Esophagus squamous epithelium (tissue), 5 donors: Measurements from ENCODE around the gene DNAAF3. TPM values are rescaled to one million over a fixed set of nuclear protein-coding genes. Genes with fewer than 3 reads are reported as not detected.

ENCODE experiments used
- DNase-seq: peaks from one replicate; lab custom pipeline; 2025; lab: John Stamatoyannopoulos, UW
- H3K27ac ChIP-seq, 4 donors: fragments of 200-600 bp; sonication (generic); one replicate each; pipeline ENCODE4 v1.5.1; 2016 to 2019; ENCODE audit warnings: mild to moderate bottlenecking in 1 of 4
- H3K27me3 ChIP-seq, 4 donors: fragments of 200-600 bp; sonication (generic); 1 replicate in 3 of 4; 2 replicates in 1 of 4; pipeline versions ENCODE4 v1.5.1 to v1.6.0; 2017 to 2021; ENCODE audit warnings: antibody characterized with exemption in 1 of 4
- H3K36me3 ChIP-seq, 3 donors: fragments of 200-600 bp; sonication (generic); one replicate each; pipeline ENCODE4 v1.5.1; 2016 to 2019
- H3K4me1 ChIP-seq, 3 donors: fragments of 200-600 bp; sonication (generic); one replicate each; pipeline ENCODE4 v1.5.1; 2017 to 2019
- H3K4me3 ChIP-seq, 4 donors: fragments of 200-600 bp; sonication (generic); 1 replicate in 3 of 4; 2 replicates in 1 of 4; pipeline ENCODE4 v1.5.1; 2016 to 2019; ENCODE audit warnings: mild to moderate bottlenecking in 2 of 4, moderate library complexity in 1 of 4
- H3K9me3 ChIP-seq, 3 donors: fragments of 200-600 bp; sonication (generic); one replicate each; pipeline ENCODE4 v1.5.1; 2016 to 2019
- POLR2A ChIP-seq, 4 donors: fragments of 450-650 bp; IDR thresholded peaks; one replicate each; pipeline ENCODE4 v1.6.1; 2017; ENCODE audit warnings: antibody characterized with exemption in 4 of 4, mild to moderate bottlenecking in 4 of 4, moderate library complexity in 3 of 4
- WGBS, 2 donors: methylation state at CpG; one replicate each; pipeline ENCODE4 v1.1.5; 2018; 5-methylcytosine and 5-hydroxymethylcytosine counted together
- intact Hi-C: fragments of 100-400 bp; cut with DNase I; formaldehyde crosslinking; loops from one replicate; pipeline ENCODE4 v1.15.0; 2022
- total RNA-seq, 4 donors: library from RNA; depleted of rRNA; stranded (reverse); fragments of >200 nt; gene quantifications; one replicate each; pipeline ENCODE4 v1.1.0, GENCODE V29; 2016
- TF ChIP-seq, protein P1 (sequence below), 6 experiments: fragments of 450-650 bp in 4 of 6; fragments of 200-600 bp in 2 of 6; sonication (generic) in 2 of 6; IDR thresholded peaks; one replicate each; pipeline ENCODE4 v1.5.1; 2016 to 2019; ENCODE audit warnings: antibody characterized with exemption in 6 of 6, mild to moderate bottlenecking in 4 of 6, moderate library complexity in 4 of 6
- donor health status: DM: yes; HTN: yes; CAD: no.

The DNAAF3 gene
- total RNA-seq, 4 donors from 2014 or later = 0.53 to 2.8 (median 1.4) TPM

DNA sequence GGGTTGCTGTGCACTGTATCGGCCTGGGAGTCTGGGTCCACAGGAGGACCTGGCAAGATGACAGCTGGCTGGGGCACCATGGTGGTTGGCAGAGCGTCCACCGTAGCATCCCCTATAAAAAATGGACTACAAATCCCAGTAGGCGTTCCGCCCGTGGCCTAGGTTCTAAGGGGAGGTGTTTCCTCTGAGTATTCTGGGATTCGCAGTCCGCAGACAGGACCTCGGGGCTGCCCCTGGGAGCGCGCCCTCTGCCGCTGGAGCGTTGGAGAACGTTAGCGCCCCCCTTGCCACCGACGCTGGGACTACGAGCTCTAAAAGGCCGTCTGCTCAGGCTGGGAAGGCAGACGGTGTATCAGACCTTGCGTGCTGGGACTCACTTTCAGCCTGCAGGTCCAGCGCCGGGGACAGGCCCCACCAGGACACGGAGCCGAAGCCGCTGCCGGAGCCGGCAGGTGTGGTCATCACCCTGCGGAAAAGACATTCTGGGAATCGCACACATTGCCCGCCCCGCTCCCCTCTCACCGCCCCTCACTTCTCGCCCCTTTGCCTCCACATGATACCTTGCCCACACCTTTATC, 372 bp downstream of the DNAAF3 start:
- peaks cover 0 to 24% (median 13%) of the 10 kb centered on the region in 3 donors for H3K4me1 ChIP-seq
- peaks cover 5 to 99% (median 12%) of the 10 kb centered on the region in 4 donors for H3K27me3 ChIP-seq
- H3K27ac ChIP-seq = peak overlapping the region in 2 of 4 donors; percentile 34 to 44
- no peaks in the 10 kb centered on the region for H3K9me3 ChIP-seq
- no peak for TF ChIP-seq POLR2A (IDR thresholded peaks at IDR 0.05)
- TF ChIP-seq, protein P1, sequence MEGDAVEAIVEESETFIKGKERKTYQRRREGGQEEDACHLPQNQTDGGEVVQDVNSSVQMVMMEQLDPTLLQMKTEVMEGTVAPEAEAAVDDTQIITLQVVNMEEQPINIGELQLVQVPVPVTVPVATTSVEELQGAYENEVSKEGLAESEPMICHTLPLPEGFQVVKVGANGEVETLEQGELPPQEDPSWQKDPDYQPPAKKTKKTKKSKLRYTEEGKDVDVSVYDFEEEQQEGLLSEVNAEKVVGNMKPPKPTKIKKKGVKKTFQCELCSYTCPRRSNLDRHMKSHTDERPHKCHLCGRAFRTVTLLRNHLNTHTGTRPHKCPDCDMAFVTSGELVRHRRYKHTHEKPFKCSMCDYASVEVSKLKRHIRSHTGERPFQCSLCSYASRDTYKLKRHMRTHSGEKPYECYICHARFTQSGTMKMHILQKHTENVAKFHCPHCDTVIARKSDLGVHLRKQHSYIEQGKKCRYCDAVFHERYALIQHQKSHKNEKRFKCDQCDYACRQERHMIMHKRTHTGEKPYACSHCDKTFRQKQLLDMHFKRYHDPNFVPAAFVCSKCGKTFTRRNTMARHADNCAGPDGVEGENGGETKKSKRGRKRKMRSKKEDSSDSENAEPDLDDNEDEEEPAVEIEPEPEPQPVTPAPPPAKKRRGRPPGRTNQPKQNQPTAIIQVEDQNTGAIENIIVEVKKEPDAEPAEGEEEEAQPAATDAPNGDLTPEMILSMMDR (IDR thresholded peaks at IDR 0.05) = peak in 5 of 6 experiments; percentile 10 to 33 (median 17)
- DNase-seq = no peak
- intact Hi-C loops = no loop called here
- WGBS, 2 donors = 0% methylated on average over 6 of the region's 34 CpGs
- H3K36me3 ChIP-seq = no peaks in the 10 kb centered on the region
- peak overlapping the region; percentile 13 to 69 (median 50) for H3K4me3 ChIP-seq

DNA sequence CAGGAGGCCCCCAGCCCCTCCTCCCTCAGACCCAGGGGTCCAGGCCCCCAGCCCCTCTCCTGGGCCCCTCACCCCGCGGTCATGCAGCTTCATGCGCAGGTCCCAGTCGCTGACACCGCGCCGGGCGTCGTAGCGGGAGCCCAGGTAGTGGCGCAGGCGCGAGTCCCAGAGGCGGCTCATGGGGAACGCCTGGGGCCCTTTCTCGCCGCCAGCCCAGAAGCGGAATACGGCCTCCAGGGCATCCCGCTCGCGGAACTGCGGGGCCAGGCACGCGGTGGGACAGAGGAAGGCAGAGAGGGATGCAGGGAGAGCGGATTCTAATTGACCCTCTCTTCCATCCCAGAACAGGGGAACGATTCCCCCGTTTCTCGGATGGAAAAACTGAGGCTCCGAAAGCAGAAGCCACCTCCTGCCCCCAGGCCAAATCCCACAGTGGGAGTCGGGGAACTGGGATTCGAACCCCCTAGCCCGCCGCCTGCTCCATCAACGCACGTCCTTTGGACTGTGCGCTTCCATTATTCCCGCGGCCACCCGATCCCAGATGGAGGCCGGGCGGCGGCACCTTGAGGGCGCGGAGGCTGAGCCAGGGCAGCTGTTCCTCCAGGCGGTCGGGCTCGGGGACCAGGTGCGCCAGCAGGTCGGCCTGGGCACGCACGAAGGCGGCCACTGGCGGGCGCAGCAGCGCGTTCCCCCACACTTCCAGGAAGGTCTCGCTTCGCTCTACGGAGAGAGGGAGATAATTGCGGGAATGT, 4.7 kb downstream of the DNAAF3 start:
- no peak overlapping the region for H3K27ac ChIP-seq
- no peak overlapping the region for H3K4me3 ChIP-seq
- H3K36me3 ChIP-seq = no peaks in the 10 kb centered on the region
- H3K4me1 ChIP-seq = peaks cover 0 to 46% (median 24%) of the 10 kb centered on the region in 3 donors
- no peak for DNase-seq
- no peaks in the 10 kb centered on the region for H3K9me3 ChIP-seq
- TF ChIP-seq, protein P1 (IDR thresholded peaks at IDR 0.05) = no peak
- TF ChIP-seq POLR2A (IDR thresholded peaks at IDR 0.05) = no peak
- WGBS, 2 donors = 52 to 55% methylated on average over 15 to 25 of the region's 61 CpGs
- peaks cover 5 to 98% (median 14%) of the 10 kb centered on the region in 4 donors for H3K27me3 ChIP-seq
- intact Hi-C loops = no loop called here

DNA sequence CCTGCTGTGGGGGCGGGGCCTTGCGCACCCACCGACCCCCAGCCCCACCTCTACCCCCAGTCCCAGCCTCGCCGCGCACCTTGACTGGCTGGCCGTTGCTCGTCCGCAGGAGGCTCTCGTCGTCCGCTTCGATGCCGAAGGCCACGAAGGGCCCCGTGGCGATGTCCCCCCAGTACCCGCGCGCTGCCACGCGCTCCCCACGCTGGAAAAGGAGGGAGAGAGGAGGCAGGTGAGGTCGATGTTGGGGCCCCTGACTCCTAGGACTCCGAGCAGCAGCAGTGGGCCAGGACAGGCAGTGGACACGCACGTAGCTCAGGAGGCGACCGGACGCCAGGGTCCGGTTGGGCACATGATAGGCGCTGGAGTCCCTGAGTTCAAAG, 5.4 kb downstream of the DNAAF3 start:
- H3K36me3 ChIP-seq = no peaks in the 10 kb centered on the region

DNA sequence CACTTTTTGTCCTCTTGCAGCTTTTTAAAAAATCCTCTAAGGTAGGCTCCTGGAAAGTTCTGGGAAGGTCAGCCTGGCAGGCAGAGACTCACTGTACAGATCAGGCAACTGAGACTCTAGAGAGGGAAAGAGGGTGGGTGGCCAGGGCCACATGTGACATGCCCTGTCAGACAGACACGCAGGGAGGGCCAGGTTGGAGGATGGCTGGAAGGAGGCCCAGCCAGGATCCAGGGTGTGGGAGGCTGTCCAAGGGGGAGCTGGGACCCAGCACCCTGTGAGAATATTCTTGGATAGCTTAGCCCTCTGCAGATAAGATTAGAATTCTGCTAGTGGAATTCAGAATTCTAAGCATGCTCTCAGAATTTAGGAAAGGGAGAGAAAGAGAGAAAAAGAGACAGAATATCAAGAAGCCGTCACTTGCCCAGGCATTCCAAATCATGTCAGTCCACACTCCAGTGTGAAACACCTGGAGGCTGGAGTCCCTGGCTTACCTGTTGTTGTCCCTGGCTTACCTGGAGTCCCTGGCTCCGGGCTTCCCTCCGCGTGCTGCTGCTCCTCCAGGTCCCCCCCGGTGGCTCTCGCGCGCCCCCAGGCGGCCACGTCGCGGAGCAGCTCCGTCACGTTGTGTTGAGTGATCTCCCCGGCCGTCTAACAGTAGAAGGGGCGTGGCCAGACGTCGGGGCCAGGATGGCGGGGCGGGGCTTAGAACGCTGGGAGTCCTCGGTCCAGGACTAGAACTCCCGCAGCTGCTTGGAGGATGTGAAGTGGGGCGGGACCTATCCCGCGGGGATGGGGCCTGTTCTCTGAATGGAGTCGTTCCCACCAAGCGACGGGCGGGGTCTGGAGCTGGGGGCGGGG, 6.1 kb downstream of the DNAAF3 start:
- Histone ChIP-seq H3K27ac (peak overlapping the region in 1 of 4 donors; percentile 12), H3K27me3 (peaks cover 5 to 98% (median 16%) of the 10 kb centered on the region in 4 donors), H3K4me3 (peak overlapping the region in 1 of 4 donors; percentile 26), H3K9me3 (no peaks in the 10 kb centered on the region), H3K36me3 (no peaks in the 10 kb centered on the region), H3K4me1 (peaks cover 0 to 43% (median 17%) of the 10 kb centered on the region in 3 donors)
- 5 to 27% methylated on average over 2 to 22 of the region's 33 CpGs for WGBS, 2 donors
- no peak for TF ChIP-seq POLR2A (IDR thresholded peaks at IDR 0.05)
- TF ChIP-seq, protein P1 (IDR thresholded peaks at IDR 0.05) = peak; percentile 57 to 90 (median 82)
- intact Hi-C loops = no loop called here
- DNase-seq = no peak

More for the DNA sequence above, 5.4 kb downstream of the DNAAF3 start:
- H3K4me1 ChIP-seq = peaks cover 0 to 46% (median 17%) of the 10 kb centered on the region in 3 donors
- H3K27me3 ChIP-seq = peaks cover 5 to 98% (median 14%) of the 10 kb centered on the region in 4 donors
- intact Hi-C loops = no loop called here
- H3K27ac ChIP-seq = no peak overlapping the region
- WGBS, 2 donors = no CpG with 5 or more reads among the region's 32 CpGs
- no peak for TF ChIP-seq POLR2A (IDR thresholded peaks at IDR 0.05)
- TF ChIP-seq, protein P1 (IDR thresholded peaks at IDR 0.05) = no peak
- peak overlapping the region in 1 of 4 donors; percentile 26 for H3K4me3 ChIP-seq
- DNase-seq = no peak
- H3K9me3 ChIP-seq = no peaks in the 10 kb centered on the region
